ENCODE results near the gene FLVCR2. TPM values are rescaled to one million over a fixed set of nuclear protein-coding genes. Genes with fewer than 3 reads are reported as not detected.

The FLVCR2 gene
- total and polyA plus RNA-seq, 3 donors from 2014 or later, result 38.5 to 49.6 (median 45.0) TPM

- no peaks in the 10 kb centered on the region for H3K36me3 ChIP-seq (ENCODE audit: low read depth, missing control alignments)
- H3K4me1 ChIP-seq, result peaks cover 20% of the 10 kb centered on the region
- no peaks in the 10 kb centered on the region for H3K9me3 ChIP-seq
- TF ChIP-seq CTCF (IDR thresholded peaks at IDR 0.05) (no peak), POLR2A (IDR thresholded peaks at IDR 0.05) (no peak)
- H3K27me3 ChIP-seq, result no peaks in the 10 kb centered on the region
- WGBS, 2 donors, result 81 to 88% methylated on average over 7 of the region's 7 CpGs
- H3K4me3 ChIP-seq, result no peak overlapping the region
- intact Hi-C loops (cut with DNase I; ENCODE audit: low total_unique reads), result no loop called here
- no peak overlapping the region for H3K27ac ChIP-seq
- DNase-seq, result no peak
Measured at GRCh38 chr14:75540479-75540851, 38.0 kb upstream of the FLVCR2 start.

GRCh38 chr14:75542588-75543091, 35.8 kb upstream of the FLVCR2 start:
- intact Hi-C loops (cut with DNase I; ENCODE audit: low total_unique reads), result no loop called here
- WGBS, 2 donors, result 43 to 45% methylated on average over 5 to 10 of the region's 10 CpGs
- TF ChIP-seq POLR2A (IDR thresholded peaks at IDR 0.05) (no peak), CTCF (IDR thresholded peaks at IDR 0.05) (no peak)
- Histone ChIP-seq H3K36me3 (ENCODE audit: low read depth, missing control alignments) (no peaks in the 10 kb centered on the region), H3K4me3 (no peak overlapping the region), H3K4me1 (peaks cover 4% of the 10 kb centered on the region), H3K27me3 (no peaks in the 10 kb centered on the region), H3K9me3 (no peaks in the 10 kb centered on the region), H3K27ac (no peak overlapping the region)
- peak; percentile 73 for DNase-seq

- Histone ChIP-seq H3K27ac (no peak overlapping the region), H3K4me3 (no peak overlapping the region)
Measured at GRCh38 chr14:75543253-75543652, 35.2 kb upstream of the FLVCR2 start.

GRCh38 chr14:75543786-75544185, 34.6 kb upstream of the FLVCR2 start:
- TF ChIP-seq POLR2A (IDR thresholded peaks at IDR 0.05) (no peak), CTCF (IDR thresholded peaks at IDR 0.05) (no peak)
- 90 to 91% methylated on average over 2 of the region's 2 CpGs for WGBS, 2 donors
- no peak for DNase-seq
- Histone ChIP-seq H3K36me3 (ENCODE audit: low read depth, missing control alignments) (no peaks in the 10 kb centered on the region), H3K27ac (no peak overlapping the region), H3K4me3 (no peak overlapping the region), H3K4me1 (peaks cover 4% of the 10 kb centered on the region), H3K9me3 (no peaks in the 10 kb centered on the region), H3K27me3 (no peaks in the 10 kb centered on the region)
- intact Hi-C loops (cut with DNase I; ENCODE audit: low total_unique reads), result no loop called here

More at GRCh38 chr14:75543253-75543652, 35.2 kb upstream of the FLVCR2 start:
- intact Hi-C loops (cut with DNase I; ENCODE audit: low total_unique reads), result no loop called here
- no peaks in the 10 kb centered on the region for H3K27me3 ChIP-seq
- TF ChIP-seq CTCF (IDR thresholded peaks at IDR 0.05) (no peak), POLR2A (IDR thresholded peaks at IDR 0.05) (no peak)
- peaks cover 4% of the 10 kb centered on the region for H3K4me1 ChIP-seq
- no peaks in the 10 kb centered on the region for H3K9me3 ChIP-seq
- no peaks in the 10 kb centered on the region for H3K36me3 ChIP-seq (ENCODE audit: low read depth, missing control alignments)
- DNase-seq, result no peak
- 62 to 73% methylated on average over 4 of the region's 4 CpGs for WGBS, 2 donors

- no peak for TF ChIP-seq CTCF (IDR thresholded peaks at IDR 0.05)
- TF ChIP-seq POLR2A (IDR thresholded peaks at IDR 0.05), result no peak
- H3K4me3 ChIP-seq, result no peak overlapping the region
- no peaks in the 10 kb centered on the region for H3K36me3 ChIP-seq (ENCODE audit: low read depth, missing control alignments)
- H3K27ac ChIP-seq, result no peak overlapping the region
- WGBS, 2 donors, result 70 to 84% methylated on average over 13 of the region's 13 CpGs
- H3K27me3 ChIP-seq, result no peaks in the 10 kb centered on the region
- DNase-seq, result no peak
- intact Hi-C loops (cut with DNase I; ENCODE audit: low total_unique reads), result no loop called here
- H3K4me1 ChIP-seq, result peaks cover 4% of the 10 kb centered on the region
- no peaks in the 10 kb centered on the region for H3K9me3 ChIP-seq
Measured at GRCh38 chr14:75545907-75546306, 32.5 kb upstream of the FLVCR2 start.
